GM23338 (cell line): Measurements from ENCODE around the gene TMEM182. TPM values are rescaled to one million over a fixed set of nuclear protein-coding genes. Genes with fewer than 3 reads are reported as not detected.

ENCODE experiments used
- ATAC-seq: fragments of 200-7000 bp; cut with Tn5 transposase; 3 replicates; pipeline ENCODE4 v1.9.1; 2020
- DNase-seq: peaks from one replicate; pipeline ENCODE4 v3.0.0-alpha.2; 2015; ENCODE audit warnings: low spot score
- H2AFZ ChIP-seq: fragments of 200-600 bp; sonication (generic); 2 replicates; pipeline ENCODE4 v1.8.0; 2016; ENCODE audit warnings: antibody characterized with exemption, mild to moderate bottlenecking, moderate library complexity
- H3F3A ChIP-seq: fragments of 200-600 bp; sonication (generic); replicated peaks from 2 replicates; pipeline ENCODE4 v1.8.0; 2017; ENCODE audit warnings: antibody characterized with exemption, mixed run types, low read depth
- H3K27ac ChIP-seq: fragments of 200-600 bp; sonication (generic); 2 replicates; pipeline ENCODE4 v1.6.1; 2016; ENCODE audit warnings: low read depth
- H3K27me3 ChIP-seq: fragments of 200-600 bp; sonication (generic); 2 replicates; pipeline ENCODE4 v1.8.0; 2016; ENCODE audit warnings: mild to moderate bottlenecking, mixed run types, moderate library complexity; ENCODE audit not compliant: insufficient read depth
- H3K36me3 ChIP-seq: fragments of 200-600 bp; sonication (generic); 2 replicates; pipeline ENCODE4 v1.8.0; 2016; ENCODE audit warnings: mild to moderate bottlenecking; ENCODE audit not compliant: insufficient read depth
- H3K4me1 ChIP-seq: fragments of 200-600 bp; sonication (generic); 2 replicates; pipeline ENCODE4 v1.8.0; 2016; ENCODE audit warnings: mild to moderate bottlenecking, moderate library complexity; ENCODE audit not compliant: insufficient read depth
- H3K4me2 ChIP-seq: fragments of 200-600 bp; sonication (generic); 2 replicates; pipeline ENCODE4 v1.7.1; 2017; ENCODE audit warnings: mixed run types
- H3K4me3 ChIP-seq: fragments of 200-600 bp; sonication (generic); 2 replicates; pipeline ENCODE4 v1.6.1; 2016; ENCODE audit warnings: mixed run types
- H3K79me2 ChIP-seq: fragments of 200-600 bp; sonication (generic); replicated peaks from 2 replicates; pipeline ENCODE4 v1.8.0; 2017; ENCODE audit warnings: mild to moderate bottlenecking; ENCODE audit not compliant: insufficient read depth
- H3K9me2 ChIP-seq: fragments of 200-600 bp; sonication (generic); 2 replicates; pipeline ENCODE4 v1.8.0; 2017; ENCODE audit not compliant: insufficient read depth
- H4K20me1 ChIP-seq: fragments of 200-600 bp; sonication (generic); replicated peaks from 2 replicates; pipeline ENCODE4 v1.8.0; 2017; ENCODE audit warnings: mild to moderate bottlenecking; ENCODE audit not compliant: insufficient read depth
- H3K27ac Mint-ChIP-seq: 2 replicates; pipeline ENCODE4 v1.8.0; 2020; ENCODE audit warnings: inconsistent platforms, mild to moderate bottlenecking, moderate library complexity, mixed read lengths
- H3K27me3 Mint-ChIP-seq: 3 replicates; pipeline ENCODE4 v1.8.0; 2022; ENCODE audit warnings: low read depth, mild to moderate bottlenecking, moderate library complexity, mixed read lengths, inconsistent platforms; ENCODE audit not compliant: insufficient read depth, poor library complexity
- H3K36me3 Mint-ChIP-seq: 3 replicates; pipeline ENCODE4 v1.8.0; 2021; ENCODE audit warnings: low read depth, mild to moderate bottlenecking, inconsistent platforms, moderate library complexity, mixed read lengths
- H3K4me1 Mint-ChIP-seq: 3 replicates; pipeline ENCODE4 v1.8.0; 2020; ENCODE audit warnings: mild to moderate bottlenecking, inconsistent platforms, mixed read lengths
- H3K4me3 Mint-ChIP-seq: 3 replicates; pipeline ENCODE4 v1.8.0; 2021; ENCODE audit warnings: moderate library complexity, mild to moderate bottlenecking, inconsistent platforms, mixed read lengths
- H3K9me3 Mint-ChIP-seq: 3 replicates; pipeline ENCODE4 v1.8.0; 2020; ENCODE audit warnings: moderate library complexity, mild to moderate bottlenecking, inconsistent platforms, mixed read lengths
- CREB1 ChIP-seq: fragments of 250-450 bp; sonication (Bioruptor Pico); IDR thresholded peaks from 2 replicates; pipeline ENCODE4 v1.5.0; 2020; ENCODE audit warnings: low read depth, mild to moderate bottlenecking, moderate library complexity
- CTCF ChIP-seq, 2 experiments: fragments of 200-600 bp in 1 of 2; sonication (generic) in 1 of 2; conservative IDR thresholded peaks; 2 replicates each; pipeline versions ENCODE4 v1.5.1 to v1.6.1; 2016 to 2017; ENCODE audit warnings: antibody characterized with exemption in 2 of 2, low read depth in 2 of 2, mild to moderate bottlenecking in 2 of 2, moderate library complexity in 1 of 2
- ETS1 ChIP-seq: IDR thresholded peaks from 2 replicates; pipeline ENCODE4 v1.6.1; 2016; ENCODE audit warnings: antibody characterized with exemption
- EZH2phosphoT487 ChIP-seq: fragments of 200-600 bp; sonication (generic); IDR thresholded peaks from one replicate; pipeline ENCODE4 v1.8.1; 2018; ENCODE audit warnings: antibody characterized with exemption; ENCODE audit not compliant: unreplicated experiment
- ZNF462 ChIP-seq: fragments of 250-450 bp; sonication (Bioruptor Pico); IDR thresholded peaks from 2 replicates; pipeline ENCODE4 v1.5.0; 2020; ENCODE audit warnings: mild to moderate bottlenecking, moderate library complexity
- polyA plus RNA-seq: library from polyadenylated mRNA; unstranded; fragments of >200 nt; fragmentation: Nextera tagmentation; extraction: Ambion mirVana; gene quantifications from 2 replicates; pipeline ENCODE4 v1.2.1, GENCODE V29; 2016
- total RNA-seq: library from RNA; depleted of rRNA; stranded (reverse); fragments of >200 nt; shearing (Covaris generic); gene quantifications from 2 replicates; pipeline ENCODE4 v1.2.3, GENCODE V29; 2014

TMEM182 gene
- total and polyA plus RNA-seq, 2 experiments from 2014 or later, result 5.2 to 7.2 TPM

- no peak for TF ChIP-seq ETS1
- no peak for TF ChIP-seq EZH2phosphoT487
- TF ChIP-seq CREB1 (CRISPR knock-in tag), result no peak
- no peak for TF ChIP-seq CTCF (conservative IDR thresholded peaks at IDR 0.05; ENCODE audit: low read depth in 2 of 2)
- Histone ChIP-seq H3F3A (no peaks in the 10 kb centered on the region), H3K36me3 (no peaks in the 10 kb centered on the region), H3K79me2 (no peaks in the 10 kb centered on the region), H2AFZ (no peak overlapping the region), H3K9me2 (no peaks in the 10 kb centered on the region; the same call in 1 of the 2 replicates), H3K4me3 (no peak overlapping the region), H3K4me2 (no peak overlapping the region), H3K27ac (no peak overlapping the region), H3K4me1 (peaks cover 16% of the 10 kb centered on the region; the same call in 1 of the 2 replicates), H3K27me3 (no peaks in the 10 kb centered on the region), H4K20me1 (no peaks in the 10 kb centered on the region)
- Mint-ChIP-seq H3K4me1 (peaks cover 26% of the 10 kb centered on the region), H3K9me3 (no peaks in the 10 kb centered on the region; the same call in 2 of the 3 replicates), H3K27ac (no peak overlapping the region), H3K36me3 (peaks cover under 1% of the 10 kb centered on the region), H3K27me3 (peaks cover 5% of the 10 kb centered on the region), H3K4me3 (no peak overlapping the region)
- DNase-seq (no peak), ATAC-seq (no peak)
Observed at GRCh38 chr2:102782187-102782586, 20.4 kb downstream of the TMEM182 start.

- peaks cover 16% of the 10 kb centered on the region; the same call in 1 of the 2 replicates for H3K4me1 ChIP-seq
- DNase-seq (peak; percentile 27), ATAC-seq (no peak)
- no peak overlapping the region for H3K27ac Mint-ChIP-seq
- no peak overlapping the region for H2AFZ ChIP-seq
- H3K4me3 Mint-ChIP-seq, result no peak overlapping the region
- no peak overlapping the region for H3K27ac ChIP-seq
- no peaks in the 10 kb centered on the region for H3K79me2 ChIP-seq
- H3K4me3 ChIP-seq, result no peak overlapping the region
- H3K9me2 ChIP-seq, result no peaks in the 10 kb centered on the region; the same call in 1 of the 2 replicates
- no peaks in the 10 kb centered on the region; the same call in 2 of the 3 replicates for H3K9me3 Mint-ChIP-seq
- TF ChIP-seq EZH2phosphoT487 (no peak), ZNF462 (CRISPR knock-in tag) (no peak)
- H3K4me2 ChIP-seq, result peak overlapping the region; percentile 41
- peaks cover 4% of the 10 kb centered on the region for H3K36me3 Mint-ChIP-seq
- no peaks in the 10 kb centered on the region for H3F3A ChIP-seq
- no peaks in the 10 kb centered on the region for H4K20me1 ChIP-seq
- H3K4me1 Mint-ChIP-seq, result peaks cover 26% of the 10 kb centered on the region
- H3K27me3 ChIP-seq, result no peaks in the 10 kb centered on the region
- no peaks in the 10 kb centered on the region for H3K36me3 ChIP-seq
- peaks cover 5% of the 10 kb centered on the region for H3K27me3 Mint-ChIP-seq
Observed at GRCh38 chr2:102782933-102783332, 21.1 kb downstream of the TMEM182 start.
